Measurements from ENCODE around the gene SPTBN4. TPM values are rescaled to one million over a fixed set of nuclear protein-coding genes. Genes with fewer than 3 reads are reported as not detected.

SPTBN4 gene
- total and polyA plus RNA-seq, 2 donors (not counting 1 experiment from before 2014, with no cell fraction given): 0.03 to 0.67 TPM

- peaks cover 0 to 13% (median 0%) of the 10 kb centered on the region in 3 donors for H3K9me3 ChIP-seq (ENCODE audit: control extremely low read depth in 1 of 3, control insufficient read depth in 2 of 3, insufficient read depth in 1 of 3, low read length in 2 of 3)
- WGBS (ENCODE audit: insufficient coverage): 10% methylated on average over 29 of the region's 29 CpGs
- intact Hi-C loops (cut with micrococcal nuclease): loop anchor here (5.0 to 10.0 kb wide), 2 partner anchors 104 to 187 kb away; partner anchors contain the start of genes COQ8B, EGLN2 and ITPKC
- peak overlapping the region in 4 of 5 experiments; percentile 49 to 72 (median 62) for H3K4me3 ChIP-seq (ENCODE audit: control extremely low read depth in 1 of 5, extremely low read depth in 1 of 5, insufficient read depth in 1 of 5, low read depth in 2 of 5, low read length in 4 of 5)
- no peaks in the 10 kb centered on the region for H3K27me3 ChIP-seq (replicated peaks in 1 of 4; ENCODE audit: control extremely low read depth in 1 of 4, control insufficient read depth in 3 of 4, insufficient read depth in 4 of 4, low read length in 3 of 4)
- peak; percentile 9 for ATAC-seq (ENCODE audit: low read depth)
- H3K27ac ChIP-seq (ENCODE audit: low read length in 2 of 2): peak overlapping the region; percentile 83 to 93
- POLR2A ChIA-PET: interaction anchor here (0.6 to 1.4 kb wide), 6 partner anchors 10 to 305 kb away, joined by 3 to 9 read pairs (median 4); partner anchors contain the start of gene LTBP4
- no peaks in the 10 kb centered on the region for H3K79me2 ChIP-seq (ENCODE audit: control insufficient read depth, insufficient read depth, low read length)
- peak overlapping the region; percentile 92 for H3K4me3 Mint-ChIP-seq
- H4K20me1 ChIP-seq (ENCODE audit: control insufficient read depth, insufficient read depth, low read length, poor library complexity, severe bottlenecking): no peaks in the 10 kb centered on the region
- DNase-seq: peak; percentile 84
- peak overlapping the region; percentile 84 for H2AFZ ChIP-seq (ENCODE audit: insufficient read depth, low read depth, low read length, poor library complexity, severe bottlenecking)
- H3K27ac Mint-ChIP-seq: peak overlapping the region; percentile 98
- no peaks in the 10 kb centered on the region for H3K9me3 Mint-ChIP-seq (ENCODE audit: insufficient read depth)
- no peak for TF ChIP-seq CTCF (IDR thresholded peaks at IDR 0.05)
- no peak for TF ChIP-seq EZH2 (IDR thresholded peaks at IDR 0.05; ENCODE audit: borderline replicate concordance, insufficient read depth, low read depth, low read length, poor library complexity, severe bottlenecking)
- H3K9ac ChIP-seq (ENCODE audit: low read length): peak overlapping the region; percentile 66
- no peaks in the 10 kb centered on the region for H3K27me3 Mint-ChIP-seq
- H3K4me2 ChIP-seq (replicated peaks; ENCODE audit: low read depth, low read length, poor library complexity, severe bottlenecking): peak overlapping the region; percentile 95
- peaks cover 55% of the 10 kb centered on the region for H3K4me1 Mint-ChIP-seq
- H3K4me1 ChIP-seq (ENCODE audit: control insufficient read depth in 2 of 2, insufficient read depth in 2 of 2, low read length in 2 of 2): peaks cover 34 to 54% of the 10 kb centered on the region in 2 donors
- no peaks in the 10 kb centered on the region for H3K36me3 ChIP-seq (replicated peaks in 1 of 2; ENCODE audit: control extremely low read depth in 1 of 2, control insufficient read depth in 1 of 2, extremely low read depth in 1 of 2, insufficient read depth in 2 of 2, low read length in 1 of 2)
- CTCF ChIA-PET: interaction anchor here (1.0 to 2.4 kb wide), 9 partner anchors 9 to 306 kb away, joined by 3 to 17 read pairs (median 4); partner anchors contain the start of gene LTBP4
These were observed 143.7 kb downstream of the SPTBN4 start for GRCh38 chr19:40610396-40611064.

GRCh38 chr19:40611096-40611495 is 144.3 kb downstream of the SPTBN4 start:
- H3K27me3 Mint-ChIP-seq: no peaks in the 10 kb centered on the region
- no peaks in the 10 kb centered on the region for H3K27me3 ChIP-seq (replicated peaks in 1 of 4; ENCODE audit: control extremely low read depth in 1 of 4, control insufficient read depth in 3 of 4, insufficient read depth in 4 of 4, low read length in 3 of 4)
- ATAC-seq (ENCODE audit: low read depth) (no peak), DNase-seq (peak; percentile 31)
- intact Hi-C loops (cut with micrococcal nuclease): loop anchor here (5.0 to 10.0 kb wide), 2 partner anchors 104 to 186 kb away; partner anchors contain the start of genes COQ8B, EGLN2 and ITPKC
- H3K4me3 ChIP-seq (ENCODE audit: control extremely low read depth in 1 of 5, extremely low read depth in 1 of 5, insufficient read depth in 1 of 5, low read depth in 2 of 5, low read length in 4 of 5): no peak overlapping the region
- H3K4me1 Mint-ChIP-seq: peaks cover 53% of the 10 kb centered on the region
- H2AFZ ChIP-seq (ENCODE audit: insufficient read depth, low read depth, low read length, poor library complexity, severe bottlenecking): no peak overlapping the region
- no peak overlapping the region for H3K4me2 ChIP-seq (replicated peaks; ENCODE audit: low read depth, low read length, poor library complexity, severe bottlenecking)
- H3K4me1 ChIP-seq (ENCODE audit: control insufficient read depth in 2 of 2, insufficient read depth in 2 of 2, low read length in 2 of 2): peaks cover 30 to 49% of the 10 kb centered on the region in 2 donors
- H3K9me3 ChIP-seq (ENCODE audit: control extremely low read depth in 1 of 3, control insufficient read depth in 2 of 3, insufficient read depth in 1 of 3, low read length in 2 of 3): peaks cover 0 to 13% (median 0%) of the 10 kb centered on the region in 3 donors
- no peaks in the 10 kb centered on the region for H3K9me3 Mint-ChIP-seq (ENCODE audit: insufficient read depth)
- H3K27ac Mint-ChIP-seq: peak overlapping the region; percentile 98
- POLR2A ChIA-PET: interaction anchor here (0.6 to 1.4 kb wide), 2 partner anchors 10 to 184 kb away, joined by 5 to 9 read pairs; partner anchors contain the start of gene LTBP4
- H3K27ac ChIP-seq (ENCODE audit: low read length in 2 of 2): peak overlapping the region; percentile 83 to 93
- no peak for TF ChIP-seq EZH2 (IDR thresholded peaks at IDR 0.05; ENCODE audit: borderline replicate concordance, insufficient read depth, low read depth, low read length, poor library complexity, severe bottlenecking)
- TF ChIP-seq CTCF (IDR thresholded peaks at IDR 0.05): no peak
- 99% methylated on average over 13 of the region's 15 CpGs for WGBS (ENCODE audit: insufficient coverage)
- H3K36me3 ChIP-seq (replicated peaks in 1 of 2; ENCODE audit: control extremely low read depth in 1 of 2, control insufficient read depth in 1 of 2, extremely low read depth in 1 of 2, insufficient read depth in 2 of 2, low read length in 1 of 2): no peaks in the 10 kb centered on the region
- H3K9ac ChIP-seq (ENCODE audit: low read length): no peak overlapping the region
- CTCF ChIA-PET: interaction anchor here (1.3 to 2.4 kb wide), 3 partner anchors 12 to 190 kb away, joined by 3 to 17 read pairs (median 15); partner anchors contain the start of gene LTBP4
- H3K4me3 Mint-ChIP-seq: peak overlapping the region; percentile 92
- H3K79me2 ChIP-seq (ENCODE audit: control insufficient read depth, insufficient read depth, low read length): no peaks in the 10 kb centered on the region
- no peaks in the 10 kb centered on the region for H4K20me1 ChIP-seq (ENCODE audit: control insufficient read depth, insufficient read depth, low read length, poor library complexity, severe bottlenecking)

All from B cell (primary cell).